ENCODE results near the gene DRC3.

DNA sequence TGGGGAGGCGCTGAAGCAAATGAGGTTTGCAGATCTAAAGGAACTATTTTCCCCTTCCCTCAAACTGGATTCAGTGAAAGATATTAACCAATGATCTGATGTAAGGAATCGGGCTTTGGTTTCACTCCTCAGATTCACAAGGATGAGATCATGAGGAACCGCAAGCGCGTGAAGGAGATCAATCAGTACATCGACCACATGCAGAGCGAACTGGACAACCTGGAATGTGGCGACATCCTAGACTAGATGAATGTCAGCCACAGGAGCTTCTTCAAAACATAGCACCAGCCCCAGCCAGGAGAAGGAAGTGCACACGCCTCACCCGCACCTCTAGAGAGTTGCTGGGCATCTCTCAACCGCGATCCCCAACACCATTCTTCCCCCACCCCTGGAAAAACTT is 43.8 kb downstream of the DRC3 start:
- TF ChIP-seq, protein P1, sequence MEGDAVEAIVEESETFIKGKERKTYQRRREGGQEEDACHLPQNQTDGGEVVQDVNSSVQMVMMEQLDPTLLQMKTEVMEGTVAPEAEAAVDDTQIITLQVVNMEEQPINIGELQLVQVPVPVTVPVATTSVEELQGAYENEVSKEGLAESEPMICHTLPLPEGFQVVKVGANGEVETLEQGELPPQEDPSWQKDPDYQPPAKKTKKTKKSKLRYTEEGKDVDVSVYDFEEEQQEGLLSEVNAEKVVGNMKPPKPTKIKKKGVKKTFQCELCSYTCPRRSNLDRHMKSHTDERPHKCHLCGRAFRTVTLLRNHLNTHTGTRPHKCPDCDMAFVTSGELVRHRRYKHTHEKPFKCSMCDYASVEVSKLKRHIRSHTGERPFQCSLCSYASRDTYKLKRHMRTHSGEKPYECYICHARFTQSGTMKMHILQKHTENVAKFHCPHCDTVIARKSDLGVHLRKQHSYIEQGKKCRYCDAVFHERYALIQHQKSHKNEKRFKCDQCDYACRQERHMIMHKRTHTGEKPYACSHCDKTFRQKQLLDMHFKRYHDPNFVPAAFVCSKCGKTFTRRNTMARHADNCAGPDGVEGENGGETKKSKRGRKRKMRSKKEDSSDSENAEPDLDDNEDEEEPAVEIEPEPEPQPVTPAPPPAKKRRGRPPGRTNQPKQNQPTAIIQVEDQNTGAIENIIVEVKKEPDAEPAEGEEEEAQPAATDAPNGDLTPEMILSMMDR (IDR thresholded peaks at IDR 0.05; ENCODE audit: low read depth, low read length, missing input control): no peak
- TF ChIP-seq HNF4G (IDR thresholded peaks at IDR 0.05) (no peak), RAD21 (IDR thresholded peaks at IDR 0.05) (no peak), EGR1 (IDR thresholded peaks at IDR 0.05; ENCODE audit: low read depth in 2 of 2) (no peak), SP1 (IDR thresholded peaks at IDR 0.05) (no peak)
